Esophagus muscularis mucosa (tissue), 3 donors: Measurements from ENCODE around the gene RHBDD3.

ENCODE experiments used
- CTCF ChIP-seq, 3 experiments: fragments of 200-600 bp in 2 of 3; fragments of 450-650 bp in 1 of 3; sonication (generic) in 2 of 3; IDR thresholded peaks; one replicate each; pipeline ENCODE4 v1.5.1; 2017 to 2019; ENCODE audit warnings: antibody characterized with exemption in 3 of 3, mild to moderate bottlenecking in 2 of 3, moderate library complexity in 1 of 3
- POLR2A ChIP-seq: fragments of 450-650 bp; IDR thresholded peaks from one replicate; pipeline ENCODE4 v1.6.1; 2017; ENCODE audit warnings: antibody characterized with exemption, moderate library complexity, mild to moderate bottlenecking, low read depth
- POLR2AphosphoS5 ChIP-seq, 2 donors: sonication (generic); formaldehyde crosslinking; IDR thresholded peaks; one replicate each; pipeline ENCODE4 v1.6.1; 2017; ENCODE audit warnings: antibody characterized with exemption in 2 of 2

DNA sequence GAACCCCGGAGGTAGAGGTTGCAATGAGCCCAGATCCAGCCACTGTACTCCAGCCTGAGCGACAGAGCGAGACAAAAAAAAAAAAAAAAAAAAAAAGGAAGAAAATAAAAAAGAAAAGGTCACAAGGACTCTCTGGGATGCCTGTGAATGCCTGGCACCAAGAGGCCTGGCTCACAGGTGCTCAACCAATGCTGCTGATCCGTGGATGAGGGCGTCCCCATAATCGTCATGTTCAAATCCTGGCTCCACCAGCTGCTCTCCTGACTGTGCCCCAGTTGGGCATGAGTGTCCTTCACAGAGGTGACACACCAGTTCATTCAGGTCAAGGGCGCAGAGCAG lies 38.0 kb upstream of the RHBDD3 start:
- TF ChIP-seq CTCF (IDR thresholded peaks at IDR 0.05) (no peak), POLR2AphosphoS5 (IDR thresholded peaks at IDR 0.05) (no peak), POLR2A (no peak)
